Motor neuron (in vitro differentiated cells): ENCODE measurements around the gene GP1BA. TPM values are rescaled to one million over a fixed set of nuclear protein-coding genes. Genes with fewer than 3 reads are reported as not detected.

Experiments used
- ATAC-seq, 8 experiments: fragments of 200-7000 bp; cut with Tn5 transposase; replicated peaks in 6 of 8; 2 replicates each; pipeline ENCODE4 v1.8.0; 2021; ENCODE audit warnings: mild to moderate bottlenecking in 8 of 8, moderate library complexity in 8 of 8
- H3K27ac ChIP-seq, 2 donors: fragments of 250-450 bp; sonication (Bioruptor Pico); 2 replicates each; pipeline ENCODE4 v1.9.0; 2021; ENCODE audit warnings: antibody characterized with exemption in 2 of 2, mild to moderate bottlenecking in 2 of 2, moderate library complexity in 1 of 2
- H3K4me1 ChIP-seq, 2 donors: fragments of 250-450 bp; sonication (Bioruptor Pico); replicated peaks in 1 of 2; 2 replicates each; pipeline ENCODE4 v1.6.1; 2021; ENCODE audit warnings: antibody characterized with exemption in 2 of 2, mild to moderate bottlenecking in 2 of 2, moderate library complexity in 1 of 2
- H3K4me3 ChIP-seq, 5 donors: fragments of 250-450 bp; sonication (Bioruptor Pico); 2 replicates each; pipeline ENCODE4 v1.9.0; 2021; ENCODE audit warnings: antibody characterized with exemption in 5 of 5, mild to moderate bottlenecking in 5 of 5, moderate library complexity in 4 of 5
- WGBS, 10 experiments: fragments of 450-650 bp; shearing (Covaris generic); methylation state at CpG; one replicate each; pipeline ENCODE4 v1.0.0; 2022; 5-methylcytosine and 5-hydroxymethylcytosine counted together
- in situ Hi-C, 9 experiments: fragments of 400-800 bp; cut with MboI; loops; one replicate each; pipeline ENCODE4 v1.15.0; 2021; ENCODE audit warnings: low sequenced_read_pairs in 9 of 9, low pct_unique_long_range_greater_than_20kb in 2 of 9; ENCODE audit not compliant: unreplicated experiment in 9 of 9
- total RNA-seq, 8 experiments: library from RNA; unstranded; fragments of 300-600 nt; gene quantifications; 2 replicates each; pipeline versions ENCODE4 v1.2.3 to v1.2.4, GENCODE V29; 2022

The GP1BA gene
- total RNA-seq, 8 experiments from 2014 or later, result 0.58 to 3.5 (median 0.94) TPM

- in situ Hi-C loops, result loop anchor here in 3 of 9 experiments (25.0 kb wide), 3 partner anchors 109 to 184 kb away; partner anchors contain the start of genes ARRB2 (in 1 of the 3), CXCL16 (in 1 of the 3), GLTPD2 (in 1 of the 3) and MED11 (in 1 of the 3)
Observed at GRCh38 chr17:4896332-4897197, 35.5 kb upstream of the GP1BA start.

DNA sequence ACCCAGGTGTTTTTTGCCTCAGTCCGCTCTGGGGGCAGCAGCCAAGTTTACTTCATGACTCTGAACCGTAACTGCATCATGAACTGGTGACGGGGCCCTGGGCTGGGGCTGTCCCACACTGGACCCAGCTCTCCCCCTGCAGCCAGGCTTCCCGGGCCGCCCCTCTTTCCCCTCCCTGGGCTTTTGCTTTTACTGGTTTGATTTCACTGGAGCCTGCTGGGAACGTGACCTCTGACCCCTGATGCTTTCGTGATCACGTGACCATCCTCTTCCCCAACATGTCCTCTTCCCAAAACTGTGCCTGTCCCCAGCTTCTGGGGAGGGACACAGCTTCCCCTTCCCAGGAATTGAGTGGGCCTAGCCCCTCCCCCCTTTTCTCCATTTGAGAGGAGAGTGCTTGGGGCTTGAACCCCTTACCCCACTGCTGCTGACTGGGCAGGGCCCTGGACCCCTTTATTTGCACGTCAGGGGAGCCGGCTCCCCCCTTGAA is 34.8 kb upstream of the GP1BA start:
- H3K4me3 ChIP-seq, result no peak overlapping the region
- no peak for ATAC-seq
- 80% methylated on average over 1 of the region's 10 CpGs; no CpG with 5 or more reads in 9 of the 10 experiments for WGBS, 10 experiments
- in situ Hi-C loops, result loop anchor here in 3 of 9 experiments (25.0 kb wide), 3 partner anchors 110 to 185 kb away; partner anchors contain the start of genes ARRB2 (in 1 of the 3), CXCL16 (in 1 of the 3), GLTPD2 (in 1 of the 3) and MED11 (in 1 of the 3)
- H3K27ac ChIP-seq, result no peak overlapping the region
- H3K4me1 ChIP-seq, result peaks cover 7 to 18% of the 10 kb centered on the region in 2 donors

More at GRCh38 chr17:4896332-4897197, 35.5 kb upstream of the GP1BA start:
- 60 to 100% (median 95%) methylated on average over 1 to 10 of the region's 27 CpGs; no CpG with 5 or more reads in 6 of the 10 experiments for WGBS, 10 experiments
- peaks cover 7 to 18% of the 10 kb centered on the region in 2 donors for H3K4me1 ChIP-seq
- H3K27ac ChIP-seq, result no peak overlapping the region
- no peak for ATAC-seq
- no peak overlapping the region for H3K4me3 ChIP-seq

GRCh38 chr17:4897785-4898184 is 34.3 kb upstream of the GP1BA start:
- H3K4me1 ChIP-seq, result peaks cover 7 to 22% of the 10 kb centered on the region in 2 donors
- in situ Hi-C loops, result loop anchor here in 3 of 9 experiments (25.0 kb wide), 3 partner anchors 110 to 185 kb away; partner anchors contain the start of genes ARRB2 (in 1 of the 3), CXCL16 (in 1 of the 3), GLTPD2 (in 1 of the 3) and MED11 (in 1 of the 3)
- H3K4me3 ChIP-seq, result peak overlapping the region in 1 of 5 donors; percentile 50
- WGBS, 10 experiments, result no CpG with 5 or more reads among the region's 5 CpGs
- ATAC-seq, result no peak
- no peak overlapping the region for H3K27ac ChIP-seq

GRCh38 chr17:4898351-4898750 is 33.7 kb upstream of the GP1BA start:
- Histone ChIP-seq H3K4me3 (peak overlapping the region in 1 of 5 donors; percentile 50), H3K27ac (no peak overlapping the region), H3K4me1 (peaks cover 7 to 22% of the 10 kb centered on the region in 2 donors)
- in situ Hi-C loops, result loop anchor here in 3 of 9 experiments (25.0 kb wide), 3 partner anchors 111 to 186 kb away; partner anchors contain the start of genes ARRB2 (in 1 of the 3), CXCL16 (in 1 of the 3), GLTPD2 (in 1 of the 3) and MED11 (in 1 of the 3)
- no peak for ATAC-seq
- 93% methylated on average over 3 of the region's 8 CpGs; no CpG with 5 or more reads in 8 of the 10 experiments for WGBS, 10 experiments

GRCh38 chr17:4898927-4899326 is 33.1 kb upstream of the GP1BA start:
- in situ Hi-C loops, result loop anchor here in 3 of 9 experiments (25.0 kb wide), 3 partner anchors 112 to 187 kb away; partner anchors contain the start of genes ARRB2 (in 1 of the 3), CXCL16 (in 1 of the 3), GLTPD2 (in 1 of the 3) and MED11 (in 1 of the 3)
- Histone ChIP-seq H3K27ac (peak overlapping the region; percentile 70 to 79), H3K4me1 (peaks cover 7 to 22% of the 10 kb centered on the region in 2 donors), H3K4me3 (peak overlapping the region; percentile 18 to 50 (median 26))
- 60% methylated on average over 3 of the region's 34 CpGs; no CpG with 5 or more reads in 9 of the 10 experiments for WGBS, 10 experiments
- ATAC-seq, result peak in 6 of 8 experiments; percentile 0 to 9 (median 2)

- peak within 1 kb of the TSS; percentile 79 to 80 for H3K27ac ChIP-seq
- 30 to 40% methylated on average over 5 to 7 of the region's 60 CpGs; no CpG with 5 or more reads in 8 of the 10 experiments for WGBS, 10 experiments
- in situ Hi-C loops, result loop anchor here in 5 of 9 experiments (25.0 kb wide), 4 partner anchors 112 to 187 kb away; partner anchors contain the start of genes ARRB2 (in 1 of the 5), CXCL16 (in 1 of the 5), GLTPD2 (in 1 of the 5) and MED11 (in 1 of the 5)
- peak; percentile 53 to 83 (median 72) for ATAC-seq
- H3K4me1 ChIP-seq, result peaks cover 7 to 22% of the 10 kb centered on the region in 2 donors
- peak within 1 kb of the TSS; percentile 18 to 50 (median 26) for H3K4me3 ChIP-seq
Observed at GRCh38 chr17:4899341-4900230, 32.5 kb upstream of the GP1BA start, which contains the start of gene C17orf107. C17orf107 (plus strand) TSS chr17:4899536; CDS start chr17:4899763, 227 bp downstream.

GRCh38 chr17:4900231-4901107 is 31.6 kb upstream of the GP1BA start:
- peaks cover 7 to 22% of the 10 kb centered on the region in 2 donors for H3K4me1 ChIP-seq
- 30 to 100% (median 45%) methylated on average over 2 to 31 of the region's 65 CpGs; no CpG with 5 or more reads in 4 of the 10 experiments for WGBS, 10 experiments
- peak overlapping the region; percentile 69 to 80 for H3K27ac ChIP-seq
- in situ Hi-C loops, result loop anchor here in 2 of 9 experiments (25.0 kb wide), 1 partner anchor 162 kb away; no protein-coding TSS in a partner anchor
- peak overlapping the region in 4 of 5 donors; percentile 24 to 50 (median 32) for H3K4me3 ChIP-seq
- ATAC-seq, result peak in 2 of 8 experiments; percentile 31 to 32

GRCh38 chr17:4901108-4901647 is 30.9 kb upstream of the GP1BA start:
- in situ Hi-C loops, result loop anchor here in 2 of 9 experiments (25.0 kb wide), 1 partner anchor 161 kb away; no protein-coding TSS in a partner anchor

DNA sequence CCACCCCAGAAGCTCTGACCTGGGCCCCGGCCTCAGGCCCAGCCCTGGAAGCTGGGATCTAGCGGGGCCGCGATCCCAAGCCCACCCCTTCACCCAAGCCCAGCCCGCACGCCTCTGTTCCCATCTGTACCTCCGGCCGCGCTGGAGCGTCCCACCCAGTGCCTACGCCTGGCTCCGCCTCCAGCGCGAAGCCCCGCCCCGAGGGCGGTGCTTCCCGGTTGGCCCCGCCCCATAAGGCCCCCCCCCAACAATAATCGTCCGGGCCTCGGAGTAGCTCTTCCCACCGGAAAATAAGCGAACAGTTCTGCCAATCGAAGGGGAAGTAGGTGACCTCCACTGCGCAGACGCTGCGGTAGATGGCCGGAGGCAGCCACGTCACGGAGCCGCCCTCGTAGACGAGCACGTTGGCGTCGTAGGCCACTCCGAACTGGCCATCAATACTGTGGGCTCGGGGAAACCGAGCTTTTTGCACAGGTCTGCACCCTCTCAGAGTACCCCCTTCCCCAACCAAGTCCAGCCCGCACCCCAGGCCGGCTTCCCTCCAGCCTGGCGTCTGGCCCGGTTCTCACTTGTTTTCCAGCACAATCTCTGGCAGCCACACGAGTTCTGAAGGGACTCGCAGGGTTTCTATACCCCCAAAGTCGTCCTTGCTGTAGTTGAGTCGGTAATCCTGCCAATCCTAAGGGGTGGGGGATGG is 30.3 kb upstream of the GP1BA start:
- ATAC-seq, result peak in 2 of 8 experiments; percentile 6 to 8
- peak overlapping the region in 1 of 5 donors; percentile 50 for H3K4me3 ChIP-seq
- peaks cover 7 to 22% of the 10 kb centered on the region in 2 donors for H3K4me1 ChIP-seq
- in situ Hi-C loops, result loop anchor here in 2 of 9 experiments (25.0 kb wide), 1 partner anchor 161 kb away; no protein-coding TSS in a partner anchor
- 73 to 100% (median 78%) methylated on average over 1 to 6 of the region's 48 CpGs; no CpG with 5 or more reads in 4 of the 10 experiments for WGBS, 10 experiments
- H3K27ac ChIP-seq, result no peak overlapping the region

More at GRCh38 chr17:4901108-4901647, 30.9 kb upstream of the GP1BA start:
- ATAC-seq, result no peak
- peaks cover 7 to 22% of the 10 kb centered on the region in 2 donors for H3K4me1 ChIP-seq
- no peak overlapping the region for H3K27ac ChIP-seq
- 43 to 100% (median 80%) methylated on average over 1 to 14 of the region's 37 CpGs; no CpG with 5 or more reads in 1 of the 10 experiments for WGBS, 10 experiments
- peak overlapping the region in 2 of 5 donors; percentile 26 to 50 for H3K4me3 ChIP-seq

- no peak for ATAC-seq
- Histone ChIP-seq H3K4me3 (peak overlapping the region in 1 of 5 donors; percentile 50), H3K4me1 (peaks cover 7 to 19% of the 10 kb centered on the region in 2 donors), H3K27ac (no peak overlapping the region)
- in situ Hi-C loops, result loop anchor here in 2 of 9 experiments (25.0 kb wide), 1 partner anchor 160 kb away; no protein-coding TSS in a partner anchor
- WGBS, 10 experiments, result 71 to 100% (median 83%) methylated on average over 1 to 4 of the region's 8 CpGs; no CpG with 5 or more reads in 6 of the 10 experiments
Observed at GRCh38 chr17:4902540-4902939, 29.5 kb upstream of the GP1BA start.
